Small intestine (tissue), 7 donors: Measurements from ENCODE around the gene TSSK2. TPM values are rescaled to one million over a fixed set of nuclear protein-coding genes. Genes with fewer than 3 reads are reported as not detected.
A peak's percentile ranks its signal among the peaks of the same experiment; 100 is the strongest.

Source experiments
- DNase-seq, 2 donors: peaks; one replicate each; pipeline versions ENCODE4 v3.0.0 to v3.0.0-alpha.2; 2013
- FAIRE-seq: peaks from 2 replicates; lab custom pipeline; 2012; peaks lifted over from hg19 to GRCh38; lab: Jason Lieb, UNC
- H3K27ac ChIP-seq, 3 donors: one replicate each; pipeline ENCODE4 v1.5.1; 2013; ENCODE audit warnings: low read length in 2 of 3, mild to moderate bottlenecking in 2 of 3, control low read depth in 1 of 3, inconsistent platforms in 1 of 3, low read depth in 1 of 3, moderate library complexity in 1 of 3
- H3K27me3 ChIP-seq, 3 donors: one replicate each; pipeline ENCODE4 v1.6.1; 2013; ENCODE audit warnings: low read length in 3 of 3, inconsistent platforms in 1 of 3; ENCODE audit not compliant: control insufficient read depth in 3 of 3, insufficient read depth in 3 of 3
- H3K36me3 ChIP-seq, 3 donors: one replicate each; pipeline ENCODE4 v1.6.1; 2013; ENCODE audit warnings: low read length in 3 of 3, inconsistent platforms in 1 of 3, low read depth in 1 of 3, mild to moderate bottlenecking in 1 of 3, moderate library complexity in 1 of 3; ENCODE audit not compliant: control insufficient read depth in 3 of 3, insufficient read depth in 2 of 3
- H3K4me1 ChIP-seq, 3 donors: one replicate each; pipeline ENCODE4 v1.6.1; 2013; ENCODE audit warnings: low read length in 2 of 3, inconsistent platforms in 1 of 3, low read depth in 1 of 3, mild to moderate bottlenecking in 1 of 3, moderate library complexity in 1 of 3; ENCODE audit not compliant: control insufficient read depth in 3 of 3, insufficient read depth in 2 of 3
- H3K4me3 ChIP-seq, 3 donors: one replicate each; pipeline ENCODE4 v1.5.1; 2013; ENCODE audit warnings: low read length in 3 of 3, control low read depth in 1 of 3, inconsistent platforms in 1 of 3, low read depth in 1 of 3, mild to moderate bottlenecking in 1 of 3, moderate library complexity in 1 of 3
- H3K9me3 ChIP-seq, 2 donors: one replicate each; pipeline ENCODE4 v1.6.1; 2013; ENCODE audit warnings: low read depth in 1 of 2, low read length in 1 of 2; ENCODE audit not compliant: control insufficient read depth in 2 of 2, insufficient read depth in 1 of 2
- WGBS, 3 donors: extraction: QIAGEN DNeasy Blood & Tissue Kit; methylation state at CpG; one replicate each; pipeline ENCODE4 v1.1.7; 2013; 5-methylcytosine and 5-hydroxymethylcytosine counted together
- polyA plus RNA-seq, 4 donors: library from polyadenylated mRNA; stranded (reverse) in 3 of 4; unstranded in 1 of 4; fragments of 200-250 nt in 3 of 4; fragments of 120-200 nt in 1 of 4; gene quantifications; one replicate each; pipeline versions ENCODE4 v1.2.1 to v1.2.3, GENCODE V29; 2013
- donor health status: healthy with polysubstance abuse.
- donor health status: control.
- donor health status: control.
- donor health status: Bipolar disorder and iron deficiency.
- donor health status: healthy.

Gene TSSK2
- polyA plus RNA-seq, 4 donors = 0.04 TPM; not detected in 3

DNA sequence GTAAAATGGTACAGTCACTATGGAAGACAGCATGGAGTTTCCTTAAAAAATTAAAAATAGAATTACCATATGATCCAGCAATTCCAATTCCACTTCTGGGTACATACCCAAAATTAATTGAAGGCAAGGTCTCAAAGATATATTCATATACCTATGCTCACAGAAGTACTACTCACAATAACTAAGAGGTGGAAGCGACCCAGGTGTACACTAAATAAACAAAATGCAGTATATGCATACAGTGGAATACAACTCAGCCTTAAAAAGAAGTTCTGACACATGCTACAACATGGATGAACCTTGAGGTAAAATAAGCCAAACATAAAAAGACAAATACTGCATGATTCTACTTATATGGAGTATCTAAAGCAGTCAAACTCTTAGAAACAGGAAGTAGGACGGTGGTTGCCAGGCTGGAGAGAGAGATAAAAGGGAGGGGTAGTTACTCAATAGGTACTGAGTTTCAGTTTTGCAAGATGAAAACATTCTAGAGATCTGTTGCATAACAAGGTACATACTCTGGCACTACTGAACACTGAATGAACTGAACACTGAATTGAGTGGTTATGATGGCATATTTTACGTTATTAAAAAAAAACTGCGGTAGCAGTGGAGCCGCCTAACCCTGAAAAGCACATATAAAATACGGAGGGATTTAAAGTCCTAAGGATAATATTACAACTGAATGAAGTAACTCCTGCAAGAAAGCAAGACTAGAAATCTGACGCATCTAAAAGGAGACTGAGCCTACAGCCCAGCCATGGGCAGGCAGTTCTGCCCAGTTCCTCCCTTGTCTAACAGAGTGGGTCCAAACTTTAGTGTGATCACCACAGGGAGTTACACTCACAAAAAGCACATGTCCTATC lies 21.7 kb upstream of the TSSK2 start:
- no peaks in the 10 kb centered on the region for H3K27me3 ChIP-seq
- peaks cover 0 to 11% (median 7%) of the 10 kb centered on the region in 3 donors for H3K4me1 ChIP-seq
- no peaks in the 10 kb centered on the region for H3K9me3 ChIP-seq
- H3K4me3 ChIP-seq = no peak overlapping the region
- DNase-seq (peak; percentile 72 to 83), FAIRE-seq (no peak)
- peaks cover 0 to 37% (median 0%) of the 10 kb centered on the region in 3 donors for H3K36me3 ChIP-seq
- 24 to 41% (median 24%) methylated on average over 7 of the region's 7 CpGs for WGBS, 3 donors
- peak overlapping the region; percentile 43 to 82 (median 61) for H3K27ac ChIP-seq

DNA sequence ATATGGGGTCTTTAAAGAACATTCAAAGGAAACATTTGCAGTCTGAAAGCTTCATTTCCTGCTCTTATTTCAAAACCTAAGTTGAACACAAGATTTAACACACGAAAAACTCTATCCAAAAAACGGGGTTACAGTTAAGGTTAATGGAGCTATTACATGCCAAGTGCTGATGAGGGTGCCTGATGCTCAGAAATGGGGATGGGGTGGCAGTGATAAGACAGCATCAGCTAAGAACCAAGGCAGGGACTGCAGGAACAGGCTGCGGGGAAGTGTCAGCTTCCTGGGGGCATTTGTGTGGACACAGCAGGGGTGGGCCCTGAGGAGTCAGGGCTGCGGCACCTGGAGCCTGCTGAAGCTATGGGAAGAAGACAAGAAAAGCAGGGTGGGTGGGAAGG lies 21.0 kb upstream of the TSSK2 start:
- Histone ChIP-seq H3K36me3 (peaks cover 0 to 37% (median 0%) of the 10 kb centered on the region in 3 donors), H3K4me3 (no peak overlapping the region), H3K27me3 (no peaks in the 10 kb centered on the region), H3K9me3 (no peaks in the 10 kb centered on the region), H3K4me1 (peaks cover 0 to 11% (median 7%) of the 10 kb centered on the region in 3 donors), H3K27ac (peak overlapping the region; percentile 43 to 82 (median 61))
- no peak for FAIRE-seq
- DNase-seq = no peak
- 42 to 67% (median 63%) methylated on average over 4 of the region's 4 CpGs for WGBS, 3 donors

GRCh38 chr22:19110646-19111045 lies 20.5 kb upstream of the TSSK2 start:
- Histone ChIP-seq H3K4me3 (no peak overlapping the region), H3K27me3 (no peaks in the 10 kb centered on the region), H3K9me3 (no peaks in the 10 kb centered on the region), H3K4me1 (peaks cover 0 to 11% (median 7%) of the 10 kb centered on the region in 3 donors), H3K27ac (no peak overlapping the region), H3K36me3 (peaks cover 0 to 38% (median 0%) of the 10 kb centered on the region in 3 donors)
- FAIRE-seq (no peak), DNase-seq (no peak)

DNA sequence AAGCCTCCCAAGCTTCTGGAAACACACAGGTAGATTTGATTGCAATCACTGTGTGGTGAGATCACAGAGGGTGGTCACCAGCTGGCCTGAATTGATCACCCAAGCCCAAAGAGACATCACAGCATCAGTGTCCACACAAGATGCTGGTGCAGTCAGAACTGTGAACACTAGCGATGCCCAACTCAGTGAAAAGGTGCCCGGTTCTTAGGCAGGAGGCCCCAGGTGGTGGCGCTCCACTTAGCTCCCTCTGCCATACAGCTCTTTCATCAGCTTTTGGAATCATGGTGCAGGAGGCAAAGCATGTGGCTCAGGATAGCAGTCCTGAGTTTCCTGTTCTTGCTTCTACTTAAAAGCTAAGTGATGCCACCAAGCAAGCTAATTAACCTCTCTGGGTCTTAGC lies 20.0 kb upstream of the TSSK2 start:
- WGBS, 3 donors = 90 to 93% (median 92%) methylated on average over 3 of the region's 3 CpGs
- Histone ChIP-seq H3K4me3 (no peak overlapping the region), H3K9me3 (no peaks in the 10 kb centered on the region), H3K27ac (no peak overlapping the region), H3K27me3 (no peaks in the 10 kb centered on the region), H3K4me1 (peaks cover 0 to 11% (median 7%) of the 10 kb centered on the region in 3 donors), H3K36me3 (peaks cover 0 to 38% (median 0%) of the 10 kb centered on the region in 3 donors)
- FAIRE-seq (no peak), DNase-seq (no peak)

DNA sequence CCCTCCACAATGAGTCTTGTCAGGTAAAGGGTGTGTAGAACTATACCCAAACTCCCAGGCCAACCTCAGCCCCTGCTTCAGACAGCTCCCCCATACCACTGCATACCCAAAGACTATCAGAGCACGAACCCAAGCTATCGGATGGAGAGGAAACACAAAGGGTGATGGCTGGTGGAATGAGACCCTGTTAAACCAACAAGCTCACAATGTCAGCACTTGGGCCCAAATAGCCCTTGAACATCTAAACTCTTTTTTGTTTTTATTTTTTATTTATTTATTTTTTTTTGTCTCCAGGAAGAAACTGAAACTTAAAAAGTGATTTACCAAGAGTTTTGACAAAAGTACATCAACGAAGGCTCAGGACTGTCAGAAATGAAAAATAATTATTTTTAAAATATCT lies 19.5 kb upstream of the TSSK2 start:
- Histone ChIP-seq H3K4me3 (no peak overlapping the region), H3K27me3 (no peaks in the 10 kb centered on the region), H3K4me1 (peaks cover 0 to 11% (median 7%) of the 10 kb centered on the region in 3 donors), H3K36me3 (peaks cover 0 to 37% (median 0%) of the 10 kb centered on the region in 3 donors), H3K27ac (no peak overlapping the region), H3K9me3 (no peaks in the 10 kb centered on the region)
- FAIRE-seq = no peak
- DNase-seq = no peak
- WGBS, 3 donors = 86 to 91% (median 88%) methylated on average over 3 of the region's 3 CpGs

- H3K4me3 ChIP-seq = no peak overlapping the region
- H3K9me3 ChIP-seq = no peaks in the 10 kb centered on the region
- H3K4me1 ChIP-seq = peaks cover 4 to 14% (median 7%) of the 10 kb centered on the region in 3 donors
- no peaks in the 10 kb centered on the region for H3K27me3 ChIP-seq
- 96 to 98% (median 98%) methylated on average over 5 of the region's 5 CpGs for WGBS, 3 donors
- no peak overlapping the region for H3K27ac ChIP-seq
- FAIRE-seq (no peak), DNase-seq (no peak)
- H3K36me3 ChIP-seq = peaks cover 0 to 35% (median 0%) of the 10 kb centered on the region in 3 donors
These were observed 17.7 kb upstream of the TSSK2 start for GRCh38 chr22:19113429-19113828.

DNA sequence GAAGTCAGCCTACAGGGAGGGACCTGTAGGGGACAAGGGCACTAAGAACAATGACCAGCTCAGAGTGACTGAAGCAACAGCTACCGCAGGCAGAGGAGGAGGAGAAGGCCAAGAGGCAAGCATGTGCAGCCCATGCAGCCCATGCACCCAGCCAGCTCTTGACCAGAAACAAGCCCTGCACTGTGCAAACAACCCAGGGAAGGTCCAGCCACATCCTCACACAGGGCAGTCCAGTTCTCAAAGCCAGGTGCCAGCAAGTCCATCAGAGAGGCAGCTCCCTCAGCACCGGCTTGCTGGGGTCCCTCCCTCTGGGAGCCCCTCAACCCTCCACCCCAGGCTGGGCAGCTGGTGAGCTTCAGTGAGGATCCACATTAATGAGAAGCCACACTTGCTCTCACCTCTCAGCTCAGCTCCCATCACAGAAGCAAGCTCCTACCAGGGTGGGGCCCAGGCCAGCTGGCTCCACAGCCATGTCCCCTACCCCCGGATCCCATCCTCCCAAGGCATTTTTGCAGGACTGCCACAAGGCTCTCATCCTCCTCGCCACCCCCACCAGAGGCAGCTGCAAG lies 16.0 kb upstream of the TSSK2 start:
- no peak for FAIRE-seq
- no peak overlapping the region for H3K27ac ChIP-seq
- 81 to 95% (median 94%) methylated on average over 3 to 4 of the region's 4 CpGs for WGBS, 3 donors
- H3K4me3 ChIP-seq = no peak overlapping the region
- no peak for DNase-seq
- H3K36me3 ChIP-seq = peaks cover 0 to 49% (median 0%) of the 10 kb centered on the region in 3 donors
- H3K4me1 ChIP-seq = peaks cover 6 to 9% (median 7%) of the 10 kb centered on the region in 3 donors
- no peaks in the 10 kb centered on the region for H3K27me3 ChIP-seq
- no peaks in the 10 kb centered on the region for H3K9me3 ChIP-seq

- Histone ChIP-seq H3K4me3 (no peak overlapping the region), H3K4me1 (peaks cover 9 to 10% (median 9%) of the 10 kb centered on the region in 3 donors), H3K36me3 (peaks cover 0 to 51% (median 0%) of the 10 kb centered on the region in 3 donors), H3K9me3 (no peaks in the 10 kb centered on the region), H3K27ac (no peak overlapping the region), H3K27me3 (no peaks in the 10 kb centered on the region)
- FAIRE-seq (no peak), DNase-seq (no peak)
- WGBS, 3 donors = 63 to 76% (median 70%) methylated on average over 4 of the region's 4 CpGs
These were observed 15.5 kb upstream of the TSSK2 start for GRCh38 chr22:19115628-19116027.
